ENCODE data around the gene SLC39A5.

Gene SLC39A5

GRCh38 chr12:56234746-56235436, 5.0 kb downstream of the SLC39A5 start:
- no peak for DNase-seq (ENCODE audit: low read depth)
- no peak overlapping the region for H3K4me3 ChIP-seq (ENCODE audit: low read depth, low read length)
- TF ChIP-seq, protein P1, sequence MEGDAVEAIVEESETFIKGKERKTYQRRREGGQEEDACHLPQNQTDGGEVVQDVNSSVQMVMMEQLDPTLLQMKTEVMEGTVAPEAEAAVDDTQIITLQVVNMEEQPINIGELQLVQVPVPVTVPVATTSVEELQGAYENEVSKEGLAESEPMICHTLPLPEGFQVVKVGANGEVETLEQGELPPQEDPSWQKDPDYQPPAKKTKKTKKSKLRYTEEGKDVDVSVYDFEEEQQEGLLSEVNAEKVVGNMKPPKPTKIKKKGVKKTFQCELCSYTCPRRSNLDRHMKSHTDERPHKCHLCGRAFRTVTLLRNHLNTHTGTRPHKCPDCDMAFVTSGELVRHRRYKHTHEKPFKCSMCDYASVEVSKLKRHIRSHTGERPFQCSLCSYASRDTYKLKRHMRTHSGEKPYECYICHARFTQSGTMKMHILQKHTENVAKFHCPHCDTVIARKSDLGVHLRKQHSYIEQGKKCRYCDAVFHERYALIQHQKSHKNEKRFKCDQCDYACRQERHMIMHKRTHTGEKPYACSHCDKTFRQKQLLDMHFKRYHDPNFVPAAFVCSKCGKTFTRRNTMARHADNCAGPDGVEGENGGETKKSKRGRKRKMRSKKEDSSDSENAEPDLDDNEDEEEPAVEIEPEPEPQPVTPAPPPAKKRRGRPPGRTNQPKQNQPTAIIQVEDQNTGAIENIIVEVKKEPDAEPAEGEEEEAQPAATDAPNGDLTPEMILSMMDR (conservative IDR thresholded peaks at IDR 0.05; ENCODE audit: low read depth, low read length): no peak

DNA sequence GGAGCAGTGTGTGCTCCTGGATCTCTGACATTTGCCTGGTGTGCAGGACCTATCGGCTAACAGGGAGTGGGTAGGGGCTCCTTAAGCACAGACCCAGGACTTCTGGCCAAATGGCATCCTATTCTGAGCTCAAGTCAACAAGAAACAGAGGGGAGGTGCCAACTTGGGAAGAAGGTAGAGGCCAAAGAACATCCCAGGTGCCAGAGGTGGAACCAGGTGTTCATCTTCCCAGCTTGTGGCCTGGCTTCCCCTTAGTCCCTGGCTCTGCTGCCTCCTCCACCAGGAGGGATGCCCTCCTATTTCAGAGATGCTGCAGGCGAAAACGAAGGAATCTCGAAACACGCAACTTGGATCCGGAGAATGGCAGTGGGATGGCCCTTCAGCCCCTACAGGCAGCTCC, 6.2 kb downstream of the SLC39A5 start:
- H3K4me3 ChIP-seq (ENCODE audit: low read depth, low read length): no peak overlapping the region
- no peak for DNase-seq (ENCODE audit: low read depth)
- TF ChIP-seq, protein P1 (conservative IDR thresholded peaks at IDR 0.05; ENCODE audit: low read depth, low read length): no peak

GRCh38 chr12:56236985-56237384, 7.1 kb downstream of the SLC39A5 start:
- TF ChIP-seq, protein P1 (conservative IDR thresholded peaks at IDR 0.05; ENCODE audit: low read depth, low read length): no peak
- DNase-seq (ENCODE audit: low read depth): no peak
- no peak overlapping the region for H3K4me3 ChIP-seq (ENCODE audit: low read depth, low read length)

- TF ChIP-seq, protein P1 (conservative IDR thresholded peaks at IDR 0.05; ENCODE audit: low read depth, low read length): no peak
- H3K4me3 ChIP-seq (ENCODE audit: low read depth, low read length): no peak overlapping the region
- peak; percentile 27 for DNase-seq (ENCODE audit: low read depth)
Measured at GRCh38 chr12:56237552-56237951, 7.7 kb downstream of the SLC39A5 start.

DNA sequence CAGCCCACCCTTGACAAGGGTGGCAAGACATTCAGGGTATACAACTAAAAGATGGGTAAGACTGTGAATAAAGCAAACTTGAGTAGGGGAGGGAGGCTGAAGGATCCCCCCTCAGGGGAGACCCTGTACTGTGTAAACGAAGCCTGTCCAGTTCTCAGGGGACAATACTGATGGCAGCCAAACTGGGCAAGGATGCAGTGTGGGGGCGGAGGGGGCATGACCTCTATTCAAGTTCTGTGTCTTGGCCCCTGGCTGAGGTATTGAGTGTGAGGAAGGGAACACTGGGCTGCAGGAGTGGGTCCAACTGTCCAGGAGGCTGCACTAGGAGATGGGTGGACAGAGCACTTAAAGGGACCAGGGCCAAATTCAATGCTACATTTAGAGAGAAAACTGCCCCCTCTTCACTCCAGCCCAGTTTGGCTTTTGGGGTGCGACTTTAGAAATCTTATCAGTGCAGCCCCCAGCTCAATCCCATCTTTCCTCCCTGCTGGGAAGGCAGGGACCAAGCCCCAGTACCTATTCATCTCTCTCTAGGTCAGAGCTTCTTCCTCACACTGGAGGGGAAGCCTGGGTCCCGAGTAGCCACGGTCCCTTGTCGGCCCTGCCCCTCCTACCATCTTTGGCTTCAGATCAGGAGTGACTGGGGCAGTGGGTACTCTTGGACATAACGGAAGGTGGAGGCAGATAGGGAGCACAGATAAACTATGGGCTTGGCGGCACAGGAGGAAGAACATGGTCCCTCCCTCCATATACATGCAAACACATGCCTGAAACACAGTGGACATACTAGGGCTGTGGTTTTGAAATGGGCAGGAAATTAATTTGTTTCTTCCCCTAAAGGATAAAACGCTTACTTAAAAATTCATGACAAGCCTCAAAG, 11.8 kb downstream of the SLC39A5 start:
- H3K4me3 ChIP-seq (ENCODE audit: low read depth, low read length): no peak overlapping the region
- TF ChIP-seq, protein P1 (conservative IDR thresholded peaks at IDR 0.05; ENCODE audit: low read depth, low read length): no peak
- DNase-seq (ENCODE audit: low read depth): no peak

- TF ChIP-seq, protein P1 (conservative IDR thresholded peaks at IDR 0.05; ENCODE audit: low read depth, low read length): no peak
- no peak for DNase-seq (ENCODE audit: low read depth)
- no peak overlapping the region for H3K4me3 ChIP-seq (ENCODE audit: low read depth, low read length)
Measured at GRCh38 chr12:56242986-56243385, 13.1 kb downstream of the SLC39A5 start.

All from choroid plexus epithelial cell (primary cell).